Measurements from ENCODE around the gene IGF2BP3. TPM values are rescaled to one million over a fixed set of nuclear protein-coding genes. Genes with fewer than 3 reads are reported as not detected.

IGF2BP3 gene
- total RNA-seq, 1 donor: 2.5 TPM

GRCh38 chr7:23295401-23295697 is 174.9 kb downstream of the IGF2BP3 start:
- H3K36me3 ChIP-seq (ENCODE audit: insufficient read depth, low read length): no peaks in the 10 kb centered on the region
- no peak overlapping the region for H3K27ac ChIP-seq (ENCODE audit: low read depth, low read length)
- H3K79me2 ChIP-seq (ENCODE audit: insufficient read depth, low read length): peaks cover 13% of the 10 kb centered on the region
- no peak overlapping the region for H3K4me2 ChIP-seq (ENCODE audit: insufficient read depth, low read length)
- peaks cover 3% of the 10 kb centered on the region for H4K20me1 ChIP-seq (ENCODE audit: insufficient read depth, low read length)
- TF ChIP-seq CTCF (IDR thresholded peaks at IDR 0.05; ENCODE audit: extremely low read depth, low read depth, low read length): no peak
- H3K9me3 ChIP-seq (ENCODE audit: low read depth, low read length): no peaks in the 10 kb centered on the region
- peak; percentile 35 for DNase-seq (ENCODE audit: insufficient read length, low spot score, missing footprints)
- H2AFZ ChIP-seq (ENCODE audit: low read length): peak overlapping the region; percentile 4
- no peak overlapping the region for H3K4me3 ChIP-seq (ENCODE audit: insufficient read depth, low read length)
- H3K4me1 ChIP-seq (ENCODE audit: insufficient read depth, low read length): peaks cover 19% of the 10 kb centered on the region
- H3K27me3 ChIP-seq (ENCODE audit: insufficient read depth, low read length): no peaks in the 10 kb centered on the region

GRCh38 chr7:23294549-23295400 is 175.5 kb downstream of the IGF2BP3 start:
- Histone ChIP-seq H3K4me2 (ENCODE audit: insufficient read depth, low read length) (no peak overlapping the region), H4K20me1 (ENCODE audit: insufficient read depth, low read length) (no peaks in the 10 kb centered on the region), H3K27ac (ENCODE audit: low read depth, low read length) (no peak overlapping the region), H3K27me3 (ENCODE audit: insufficient read depth, low read length) (no peaks in the 10 kb centered on the region), H3K9me3 (ENCODE audit: low read depth, low read length) (no peaks in the 10 kb centered on the region), H2AFZ (ENCODE audit: low read length) (peak overlapping the region; percentile 4), H3K79me2 (ENCODE audit: insufficient read depth, low read length) (peaks cover 7% of the 10 kb centered on the region), H3K4me3 (ENCODE audit: insufficient read depth, low read length) (no peak overlapping the region), H3K36me3 (ENCODE audit: insufficient read depth, low read length) (no peaks in the 10 kb centered on the region), H3K4me1 (ENCODE audit: insufficient read depth, low read length) (peaks cover 15% of the 10 kb centered on the region)
- DNase-seq (ENCODE audit: insufficient read length, low spot score, missing footprints): no peak
- TF ChIP-seq CTCF (IDR thresholded peaks at IDR 0.05; ENCODE audit: extremely low read depth, low read depth, low read length): no peak

GRCh38 chr7:23293500-23294073 is 176.7 kb downstream of the IGF2BP3 start:
- Histone ChIP-seq H3K4me2 (ENCODE audit: insufficient read depth, low read length) (no peak overlapping the region), H2AFZ (ENCODE audit: low read length) (peak overlapping the region; percentile 49), H4K20me1 (ENCODE audit: insufficient read depth, low read length) (no peaks in the 10 kb centered on the region), H3K4me3 (ENCODE audit: insufficient read depth, low read length) (no peak overlapping the region), H3K9me3 (ENCODE audit: low read depth, low read length) (no peaks in the 10 kb centered on the region), H3K27ac (ENCODE audit: low read depth, low read length) (no peak overlapping the region), H3K79me2 (ENCODE audit: insufficient read depth, low read length) (no peaks in the 10 kb centered on the region), H3K27me3 (ENCODE audit: insufficient read depth, low read length) (no peaks in the 10 kb centered on the region), H3K36me3 (ENCODE audit: insufficient read depth, low read length) (no peaks in the 10 kb centered on the region), H3K4me1 (ENCODE audit: insufficient read depth, low read length) (peaks cover 8% of the 10 kb centered on the region)
- DNase-seq (ENCODE audit: insufficient read length, low spot score, missing footprints): peak; percentile 66
- no peak for TF ChIP-seq CTCF (IDR thresholded peaks at IDR 0.05; ENCODE audit: extremely low read depth, low read depth, low read length)

GRCh38 chr7:23292623-23293022 is 177.7 kb downstream of the IGF2BP3 start:
- H3K4me1 ChIP-seq (ENCODE audit: insufficient read depth, low read length): peaks cover under 1% of the 10 kb centered on the region
- H3K27ac ChIP-seq (ENCODE audit: low read depth, low read length): no peak overlapping the region
- H3K4me2 ChIP-seq (ENCODE audit: insufficient read depth, low read length): no peak overlapping the region
- TF ChIP-seq CTCF (IDR thresholded peaks at IDR 0.05; ENCODE audit: extremely low read depth, low read depth, low read length): no peak
- no peaks in the 10 kb centered on the region for H3K9me3 ChIP-seq (ENCODE audit: low read depth, low read length)
- no peak for DNase-seq (ENCODE audit: insufficient read length, low spot score, missing footprints)
- H4K20me1 ChIP-seq (ENCODE audit: insufficient read depth, low read length): no peaks in the 10 kb centered on the region
- no peak overlapping the region for H2AFZ ChIP-seq (ENCODE audit: low read length)
- no peaks in the 10 kb centered on the region for H3K36me3 ChIP-seq (ENCODE audit: insufficient read depth, low read length)
- no peaks in the 10 kb centered on the region for H3K27me3 ChIP-seq (ENCODE audit: insufficient read depth, low read length)
- H3K79me2 ChIP-seq (ENCODE audit: insufficient read depth, low read length): no peaks in the 10 kb centered on the region
- no peak overlapping the region for H3K4me3 ChIP-seq (ENCODE audit: insufficient read depth, low read length)
